Measurements from ENCODE around the gene CACNA2D4.

GRCh38 chr12:1843641-1844005 lies 74.8 kb downstream of the CACNA2D4 start:
- TF ChIP-seq CTCF (IDR thresholded peaks at IDR 0.05), result no peak
- TF ChIP-seq POLR2A (IDR thresholded peaks at IDR 0.05), result no peak

Data from heart left ventricle (tissue), 13 donors.